ENCODE data around the gene ASB6.
A peak's percentile ranks its signal among the peaks of the same experiment; 100 is the strongest.

ASB6 gene

GRCh38 chr9:129641750-129642585, at the start of gene ASB6:
TSS of gene ASB6 (minus strand) at chr9:129642151. CDS start at chr9:129641999, 152 bp downstream.
- DNase-seq (ENCODE audit: low read depth in 2 of 2), result peak; percentile 77 to 85

GRCh38 chr9:129688285-129689043, 46.5 kb upstream of the ASB6 start:
- no peak for DNase-seq (ENCODE audit: low read depth in 2 of 2)

GRCh38 chr9:129687391-129687790, 45.4 kb upstream of the ASB6 start:
- DNase-seq (ENCODE audit: low read depth in 2 of 2), result no peak

- DNase-seq (ENCODE audit: low read depth in 2 of 2), result no peak
Measured at GRCh38 chr9:129686736-129687135, 44.8 kb upstream of the ASB6 start.

- DNase-seq (ENCODE audit: low read depth in 2 of 2), result no peak
Measured at GRCh38 chr9:129685933-129686259, 43.9 kb upstream of the ASB6 start.

GRCh38 chr9:129685220-129685932, 43.4 kb upstream of the ASB6 start:
- DNase-seq (ENCODE audit: low read depth in 2 of 2), result no peak

GRCh38 chr9:129682381-129682780, 40.4 kb upstream of the ASB6 start:
- DNase-seq (ENCODE audit: low read depth in 2 of 2), result no peak

- DNase-seq (ENCODE audit: low read depth in 2 of 2), result no peak
Measured at GRCh38 chr9:129681924-129682323, 40.0 kb upstream of the ASB6 start.

- no peak for DNase-seq (ENCODE audit: low read depth in 2 of 2)
Measured at GRCh38 chr9:129679537-129679936, 37.6 kb upstream of the ASB6 start.

GRCh38 chr9:129678844-129679243, 36.9 kb upstream of the ASB6 start:
- DNase-seq (ENCODE audit: low read depth in 2 of 2), result no peak

GRCh38 chr9:129677456-129677855, 35.5 kb upstream of the ASB6 start:
- DNase-seq (ENCODE audit: low read depth in 2 of 2), result no peak

- no peak for DNase-seq (ENCODE audit: low read depth in 2 of 2)
Measured at GRCh38 chr9:129676975-129677374, 35.0 kb upstream of the ASB6 start.

- no peak for DNase-seq (ENCODE audit: low read depth in 2 of 2)
Measured at GRCh38 chr9:129676287-129676686, 34.3 kb upstream of the ASB6 start.

GRCh38 chr9:129675620-129676019, 33.7 kb upstream of the ASB6 start:
- no peak for DNase-seq (ENCODE audit: low read depth in 2 of 2)

- no peak for DNase-seq (ENCODE audit: low read depth in 2 of 2)
Measured at GRCh38 chr9:129674229-129674628, 32.3 kb upstream of the ASB6 start.

GRCh38 chr9:129673602-129674001, 31.7 kb upstream of the ASB6 start:
- no peak for DNase-seq (ENCODE audit: low read depth in 2 of 2)

- no peak for DNase-seq (ENCODE audit: low read depth in 2 of 2)
Measured at GRCh38 chr9:129672702-129673101, 30.8 kb upstream of the ASB6 start.

- DNase-seq (ENCODE audit: low read depth in 2 of 2), result no peak
Measured at GRCh38 chr9:129671519-129671918, 29.6 kb upstream of the ASB6 start.

GRCh38 chr9:129671065-129671464, 29.1 kb upstream of the ASB6 start:
- no peak for DNase-seq (ENCODE audit: low read depth in 2 of 2)

GRCh38 chr9:129669946-129670345, 28.0 kb upstream of the ASB6 start:
- DNase-seq (ENCODE audit: low read depth in 2 of 2), result no peak

GRCh38 chr9:129669141-129669718, 27.3 kb upstream of the ASB6 start:
- DNase-seq (ENCODE audit: low read depth in 2 of 2), result no peak

GRCh38 chr9:129667850-129668249, 25.9 kb upstream of the ASB6 start:
- DNase-seq (ENCODE audit: low read depth in 2 of 2), result no peak
